Right lung (tissue), 5 donors: ENCODE data around the gene FDPS. TPM values are rescaled to one million over a fixed set of nuclear protein-coding genes. Genes with fewer than 3 reads are reported as not detected.

Source experiments
- DNase-seq, 2 donors: peaks; one replicate each; pipeline ENCODE4 v3.0.0-alpha.2; 2013
- polyA plus RNA-seq, 5 donors: library from polyadenylated mRNA; unstranded; fragments of 120-200 nt; gene quantifications; one replicate each; pipeline versions ENCODE4 v1.2.1 to v1.2.3, GENCODE V29; 2013; ENCODE audit warnings: inconsistent platforms in 1 of 5, low replicate concordance in 1 of 5; ENCODE audit not compliant: insufficient read length in 5 of 5, insufficient read depth in 1 of 5

The FDPS gene
- polyA plus RNA-seq, 5 donors = 165 to 208 (median 178) TPM

- no peak for DNase-seq
Measured at GRCh38 chr1:155329980-155330598, 21.4 kb downstream of the FDPS start.

- no peak for DNase-seq
Measured at GRCh38 chr1:155334962-155335361, 26.3 kb downstream of the FDPS start.

- DNase-seq = no peak
Measured at GRCh38 chr1:155339515-155340097, 30.9 kb downstream of the FDPS start.

GRCh38 chr1:155342842-155343241 lies 34.2 kb downstream of the FDPS start:
- DNase-seq = no peak

GRCh38 chr1:155352631-155353030 lies 44.0 kb downstream of the FDPS start:
- no peak for DNase-seq

GRCh38 chr1:155360051-155360450 lies 51.4 kb downstream of the FDPS start:
- no peak for DNase-seq

Other genes with a start within 250 kb of the FDPS start
- 10 to 100 TPM; 16.0 to 25.3 (median 23.3) TPM for gene EFNA4, start 245.1 kb upstream of the FDPS start, polyA plus RNA-seq
- gene EFNA3, start 230.0 kb upstream of the FDPS start, polyA plus RNA-seq = 1 to 10 TPM; 2.9 to 5.6 (median 4.3) TPM
- 100 to 1,000 TPM in 2 of 5 donors, 10 to 100 TPM in 3; 94.5 to 116 (median 96.8) TPM for gene EFNA1, start 181.0 kb upstream of the FDPS start, polyA plus RNA-seq
- gene SLC50A1, start 173.0 kb upstream of the FDPS start, polyA plus RNA-seq = 10 to 100 TPM; 32.7 to 41.6 (median 37.3) TPM
- 10 to 100 TPM; 19.1 to 37.1 (median 26.6) TPM for gene DPM3, start 168.3 kb upstream of the FDPS start, polyA plus RNA-seq
- 100 to 1,000 TPM; 103 to 120 (median 117) TPM for gene KRTCAP2, start 135.6 kb upstream of the FDPS start, polyA plus RNA-seq
- 1 to 10 TPM; 2.9 to 5.6 (median 4.3) TPM for gene TRIM46, start 135.0 kb upstream of the FDPS start, polyA plus RNA-seq
- 10 to 100 TPM; 37.5 to 47.0 (median 42.8) TPM for gene THBS3, start 101.0 kb upstream of the FDPS start, polyA plus RNA-seq
- gene MTX1, start 100.2 kb upstream of the FDPS start, polyA plus RNA-seq = 10 to 100 TPM; 27.8 to 38.3 (median 32.0) TPM
- 10 to 100 TPM; 14.9 to 27.0 (median 21.7) TPM for gene ENTREP3, start 53.4 kb upstream of the FDPS start, polyA plus RNA-seq
- gene SCAMP3, start 46.5 kb upstream of the FDPS start, polyA plus RNA-seq = 10 to 100 TPM; 42.8 to 65.5 (median 56.5) TPM
- 10 to 100 TPM; 73.3 to 82.3 (median 80.1) TPM for gene CLK2, start 35.4 kb upstream of the FDPS start, polyA plus RNA-seq
- gene HCN3, start 31.4 kb upstream of the FDPS start, polyA plus RNA-seq = 1 to 10 TPM; 8.2 to 10.0 (median 9.4) TPM
- under 1 TPM in 2 of 5 donors, not detected in 3; 0.09 to 0.46 TPM for gene PKLR, start 7.4 kb upstream of the FDPS start, polyA plus RNA-seq
- gene RUSC1, start 12.0 kb downstream of the FDPS start, polyA plus RNA-seq = 10 to 100 TPM; 26.2 to 51.9 (median 36.4) TPM